HG02610 (cell line): ENCODE results near the gene NKX6-2.
"Not testable (repeated sequence)": the region's sequence is repeated elsewhere in the genome, so short reads cannot be mapped to it uniquely, and the experiment has no call there.

Source experiments
- ATAC-seq: cut with Tn5 transposase; IDR thresholded peaks from one replicate; pipeline ENCODE4 v1.9.1; 2021; ENCODE audit warnings: mild to moderate bottlenecking, moderate library complexity; ENCODE audit not compliant: unreplicated experiment

Gene NKX6-2

DNA sequence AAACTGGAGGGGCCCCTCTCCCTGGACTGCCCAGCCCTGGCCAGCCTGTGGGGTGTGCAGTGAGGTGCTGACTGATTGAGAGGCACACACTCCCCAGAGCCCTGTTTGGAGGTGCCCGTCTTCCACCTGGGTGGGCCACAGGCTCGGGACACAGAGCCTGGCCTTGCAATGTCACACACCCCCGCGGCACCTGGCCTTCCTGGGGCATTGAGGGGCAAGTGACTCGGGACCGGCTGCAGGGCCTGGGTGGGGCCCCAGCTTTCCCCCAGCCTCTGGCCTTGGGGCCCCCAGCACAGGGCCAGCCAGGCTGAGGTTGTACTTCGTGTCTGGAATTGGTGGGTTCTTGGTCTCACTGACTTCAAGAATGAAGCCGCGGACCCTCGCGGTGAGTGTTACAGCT, 13.9 kb upstream of the NKX6-2 start:
- no peak for ATAC-seq

DNA sequence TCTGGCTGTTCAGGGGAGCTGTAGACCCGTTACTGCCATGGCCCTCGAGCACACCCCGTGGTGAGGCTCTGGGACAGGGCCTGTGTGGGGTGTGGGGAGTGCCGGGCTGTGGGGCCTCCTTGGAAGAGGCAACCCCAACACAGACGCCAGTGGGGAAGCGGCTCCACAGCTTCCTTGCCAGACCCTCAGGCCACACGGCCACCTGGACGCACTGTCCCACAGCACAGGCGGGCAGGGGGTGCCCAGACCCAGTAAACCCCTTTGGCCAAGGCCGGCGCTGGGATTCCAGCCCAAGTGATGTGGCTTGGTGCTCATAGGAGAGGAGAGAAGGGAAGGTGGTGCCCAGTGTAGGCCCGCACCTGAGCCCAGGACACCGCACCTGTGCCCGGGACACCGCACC, 12.9 kb upstream of the NKX6-2 start:
- ATAC-seq: no peak

DNA sequence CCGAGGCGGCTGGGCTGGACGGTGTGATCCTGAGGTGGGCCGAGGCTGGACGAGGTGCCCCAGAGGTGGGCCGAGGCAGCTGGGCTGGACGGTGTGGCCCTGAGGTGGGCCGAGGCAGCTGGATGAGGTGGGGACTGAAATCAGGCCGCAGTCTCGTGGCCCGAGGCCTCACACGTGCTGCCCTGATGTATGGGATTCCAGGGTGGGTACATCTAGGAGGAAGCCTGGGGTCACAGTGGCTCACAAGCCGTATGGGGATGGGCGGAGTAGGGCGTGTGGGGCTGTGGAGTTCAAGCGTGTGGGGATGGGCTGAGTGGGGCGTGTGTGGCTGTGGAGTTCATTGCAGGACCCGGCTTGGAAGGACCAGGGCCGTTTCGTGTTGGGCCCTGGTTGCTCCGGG, 12.5 kb upstream of the NKX6-2 start:
- ATAC-seq: no peak

DNA sequence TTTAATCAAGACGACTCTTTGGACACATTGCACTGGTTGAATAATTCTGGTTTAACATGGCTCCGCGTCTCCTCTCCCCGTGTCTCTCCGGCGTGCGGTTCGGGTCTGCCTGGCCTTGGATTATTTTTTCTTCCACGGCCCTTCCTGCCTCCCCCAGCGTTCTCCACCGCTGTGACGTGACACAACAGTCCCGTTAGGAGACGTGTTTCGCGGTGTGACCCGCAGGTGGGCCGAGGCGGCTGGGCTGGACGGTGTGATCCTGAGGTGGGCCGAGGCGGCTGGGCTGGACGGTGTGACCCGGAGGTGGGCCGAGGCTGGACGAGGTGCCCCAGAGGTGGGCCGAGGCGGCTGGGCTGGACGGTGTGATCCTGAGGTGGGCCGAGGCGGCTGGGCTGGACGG, 12.0 kb upstream of the NKX6-2 start:
- not testable (repeated sequence) for ATAC-seq

DNA sequence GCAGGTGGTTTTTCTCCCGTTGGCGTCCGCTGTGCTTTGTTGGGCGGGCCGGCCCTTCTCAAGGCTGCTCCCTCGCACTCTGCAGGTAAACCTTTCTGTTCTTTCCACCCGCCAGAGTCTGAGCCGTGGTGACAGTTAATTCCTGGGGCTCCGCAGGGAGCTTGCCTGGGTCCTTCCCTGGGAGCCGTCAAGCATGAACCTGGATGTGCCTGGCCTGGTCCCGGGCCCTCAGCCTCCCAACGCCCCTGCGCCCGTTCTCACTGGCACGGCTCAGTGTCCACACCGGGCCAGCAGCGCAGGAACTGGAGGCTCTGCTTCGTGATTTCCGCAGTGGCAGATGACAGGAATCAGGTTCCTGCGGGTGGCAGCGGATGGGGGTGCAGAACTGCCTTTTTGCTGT, 10.9 kb upstream of the NKX6-2 start:
- no peak for ATAC-seq

DNA sequence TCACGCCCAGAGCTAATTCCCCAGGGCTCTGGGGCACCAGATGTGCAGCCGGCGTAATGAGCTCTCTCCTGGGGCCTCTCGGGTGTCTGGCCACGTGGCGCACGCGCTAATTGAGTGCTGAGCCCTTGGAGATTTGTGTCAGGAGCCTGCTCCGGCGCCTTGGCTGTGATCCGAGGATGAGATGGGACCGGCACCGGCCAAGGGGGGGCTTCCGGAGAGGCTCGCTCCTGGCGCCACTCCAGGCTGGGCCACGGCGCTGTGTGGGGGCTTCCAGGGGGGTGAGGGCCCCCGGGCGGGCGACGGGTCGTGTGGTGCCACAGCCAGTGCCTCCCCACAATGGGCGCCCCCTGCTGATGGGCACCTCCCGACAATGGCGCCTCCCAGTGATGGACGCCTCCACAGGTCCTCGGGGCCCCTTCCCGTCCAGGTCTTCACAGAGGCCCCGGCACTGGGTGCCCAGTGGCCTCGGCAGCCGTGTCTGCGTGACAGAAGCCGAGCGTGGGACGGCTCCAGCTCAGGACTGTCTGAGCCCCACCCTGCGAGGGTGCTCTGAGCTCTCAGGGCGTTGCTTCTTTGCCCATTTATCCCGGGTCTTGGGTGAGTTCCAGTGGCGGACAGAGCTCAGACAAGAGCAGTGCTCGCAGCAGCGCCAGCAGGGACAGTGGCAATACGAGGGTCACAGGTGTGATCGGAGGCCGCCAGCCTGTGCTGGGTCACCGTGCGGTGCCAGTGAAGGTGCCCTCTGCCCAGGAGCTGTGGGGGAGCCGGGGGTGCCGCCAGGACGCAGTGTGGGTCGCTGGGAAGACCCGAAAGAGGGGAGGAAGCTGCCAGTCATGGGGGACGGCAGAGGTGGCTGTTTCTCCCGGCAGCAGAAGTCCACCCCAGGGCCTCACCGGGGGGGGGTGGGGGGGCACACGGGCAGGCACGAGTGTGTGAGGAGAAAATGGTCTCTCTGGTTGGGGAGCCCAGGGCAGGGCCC, 8.2 kb upstream of the NKX6-2 start:
- ATAC-seq: no peak

DNA sequence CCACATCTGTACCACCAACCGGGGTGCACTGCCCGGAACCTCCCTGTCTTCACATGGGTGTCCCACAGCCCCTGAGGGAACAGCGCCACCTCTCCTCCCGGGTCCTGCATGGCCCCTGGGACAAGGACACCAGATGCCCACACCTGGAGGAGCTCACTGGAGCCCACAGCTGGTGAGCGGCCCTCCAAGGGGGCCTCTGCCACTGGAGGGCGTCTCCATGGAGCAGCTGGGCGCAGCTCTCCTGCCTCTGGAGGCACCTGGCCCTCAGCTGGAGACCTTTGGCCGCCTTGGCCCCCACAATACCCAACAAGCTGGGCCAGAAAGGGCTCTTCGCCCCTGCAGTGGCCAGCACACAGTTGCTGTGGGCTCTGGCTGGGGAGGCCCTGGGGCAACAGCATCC, 7.3 kb upstream of the NKX6-2 start:
- no peak for ATAC-seq

DNA sequence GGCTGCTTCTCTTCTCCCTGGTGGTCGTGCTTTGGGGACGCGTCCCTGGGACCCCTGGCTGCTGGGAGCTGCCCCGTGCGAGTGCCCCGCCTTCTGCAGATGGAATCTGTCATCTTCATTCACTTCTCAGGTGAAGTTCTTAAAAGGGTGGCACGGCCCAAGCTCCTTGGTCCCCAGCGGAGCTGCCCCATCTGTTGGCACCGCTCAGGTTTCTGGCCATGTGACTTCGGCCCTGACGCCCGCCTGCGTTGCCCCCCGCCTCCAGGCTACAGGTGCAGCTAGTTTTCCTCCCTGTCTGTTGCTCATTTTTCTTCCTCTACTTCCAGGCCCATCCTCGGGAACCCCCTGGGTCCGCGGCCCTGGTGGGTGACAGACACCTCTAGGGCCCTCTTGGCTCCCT, 6.8 kb upstream of the NKX6-2 start:
- ATAC-seq: no peak

DNA sequence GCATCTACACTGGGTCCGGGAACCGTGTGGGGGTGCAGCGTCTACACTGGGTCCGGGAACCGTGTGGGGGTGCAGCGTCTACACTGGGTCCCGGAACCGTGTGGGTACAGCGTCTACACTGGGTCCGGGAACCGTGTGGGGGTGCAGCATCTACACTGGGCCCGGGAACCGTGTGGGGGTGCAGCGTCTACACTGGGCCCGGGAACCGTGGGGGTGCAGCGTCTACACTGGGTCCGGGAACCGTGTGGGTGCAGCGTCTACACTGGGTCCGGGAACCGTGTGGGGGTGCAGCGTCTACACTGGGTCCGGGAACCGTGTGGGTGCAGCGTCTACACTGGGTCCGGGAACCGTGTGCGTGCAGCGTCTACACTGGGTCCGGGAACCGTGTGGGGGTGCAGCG, 6.2 kb upstream of the NKX6-2 start:
- ATAC-seq: not testable (repeated sequence)

DNA sequence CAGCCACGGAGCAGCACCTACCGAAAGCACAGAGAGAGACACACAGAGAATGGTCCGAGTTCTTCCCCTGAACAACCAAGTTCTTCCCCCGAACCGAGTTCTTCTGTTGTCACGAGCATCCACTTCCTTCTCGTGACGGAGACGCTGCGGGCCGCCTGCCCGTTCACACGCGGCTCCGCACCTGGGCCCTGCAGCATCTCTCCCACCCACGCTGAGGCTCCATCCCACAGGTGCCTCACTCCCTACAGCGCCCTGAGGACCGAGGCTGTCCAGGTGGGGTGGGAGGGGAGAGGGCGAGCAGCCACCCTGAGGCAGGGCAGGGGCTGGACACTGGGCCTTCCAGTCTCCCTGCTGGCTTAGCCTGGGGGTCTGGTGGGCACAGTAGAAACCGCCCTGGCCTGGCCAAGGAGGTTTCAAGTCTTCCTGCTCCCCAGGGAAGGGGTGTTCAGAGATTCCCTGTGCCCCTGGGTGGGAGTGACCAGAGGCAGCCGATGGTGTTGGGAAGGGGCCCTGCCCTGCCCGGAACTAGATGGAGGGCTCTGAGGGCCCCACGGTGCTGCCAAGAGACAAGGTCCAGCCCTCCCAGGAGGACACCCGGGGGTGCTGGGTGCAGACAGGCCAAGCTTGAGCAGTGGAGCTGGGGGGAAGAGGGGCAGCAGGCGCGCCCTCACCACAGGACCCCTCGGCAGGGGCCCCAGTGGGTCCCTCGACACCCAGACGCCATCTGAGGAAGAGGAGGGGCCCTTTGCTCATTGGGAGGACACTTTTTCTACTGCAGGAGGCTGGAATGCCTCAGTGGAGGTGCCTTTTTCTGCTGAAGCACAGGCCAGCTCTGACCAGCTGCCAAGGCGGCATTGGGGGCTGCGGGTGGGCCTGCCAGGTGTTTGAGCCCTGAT, 5.2 kb upstream of the NKX6-2 start:
- ATAC-seq: no peak

DNA sequence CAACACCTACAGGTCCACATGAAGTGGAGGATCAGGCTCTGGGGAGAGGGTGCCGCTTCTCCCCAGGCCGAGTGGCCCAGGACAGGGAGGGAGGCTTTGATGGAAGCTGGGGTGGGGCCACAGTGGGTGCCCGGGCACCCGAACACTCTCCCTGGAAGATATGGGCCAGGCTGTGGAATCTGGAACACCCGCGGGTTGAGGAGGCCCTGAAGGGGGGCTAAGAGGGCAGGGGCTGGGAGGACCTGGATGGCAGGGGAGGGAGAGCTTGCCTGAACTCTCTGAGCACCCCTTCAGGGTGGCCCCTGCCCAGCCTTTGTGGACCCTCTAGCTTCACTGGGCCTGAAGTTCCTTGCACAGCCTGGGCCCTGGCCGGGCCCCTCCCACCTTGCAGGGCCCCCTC, 4.5 kb upstream of the NKX6-2 start:
- ATAC-seq: no peak

DNA sequence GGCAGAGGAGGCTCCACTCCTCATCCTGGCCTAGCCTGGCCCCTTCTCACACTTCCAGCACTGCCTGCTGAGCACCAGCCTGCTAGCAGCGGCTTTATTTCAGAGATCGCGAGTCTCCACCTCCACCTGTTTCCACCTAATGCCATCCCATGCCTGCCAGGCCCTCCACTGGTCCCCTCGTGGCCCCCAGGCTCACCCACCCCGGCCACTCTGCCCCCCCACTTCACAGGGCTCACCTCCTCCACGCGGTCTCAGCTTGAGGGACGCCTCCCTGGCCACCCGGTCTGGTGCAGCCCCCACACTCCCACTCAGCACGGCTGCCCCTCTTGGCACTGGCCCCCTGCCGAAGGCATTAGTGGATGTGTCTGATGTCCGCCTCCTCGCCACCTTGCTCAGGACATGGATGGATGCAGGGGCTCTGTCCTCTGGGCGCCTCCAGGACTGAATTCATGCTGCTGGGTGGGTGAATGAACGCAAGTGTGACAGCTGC, 3.8 kb upstream of the NKX6-2 start:
- no peak for ATAC-seq

DNA sequence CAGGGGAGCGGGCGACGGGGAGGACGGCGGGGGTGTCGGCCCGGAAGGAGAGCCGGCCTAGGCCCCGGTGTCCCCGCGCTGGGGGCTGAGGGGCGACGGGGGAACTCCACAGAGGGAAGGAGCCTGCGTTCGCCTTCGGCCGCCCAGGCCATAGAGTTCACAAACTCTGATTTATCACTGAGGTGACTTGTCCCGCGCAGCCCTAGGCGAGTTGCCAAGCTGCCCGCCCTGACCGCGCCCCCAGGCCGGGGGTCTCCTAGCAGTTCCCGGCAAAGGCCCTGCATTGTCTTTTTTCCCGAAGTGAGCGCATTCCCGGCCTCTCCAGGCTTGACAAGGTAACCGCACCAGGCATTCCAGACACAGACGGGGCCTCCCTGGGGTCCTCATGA, 2.9 kb upstream of the NKX6-2 start:
- ATAC-seq: no peak

DNA sequence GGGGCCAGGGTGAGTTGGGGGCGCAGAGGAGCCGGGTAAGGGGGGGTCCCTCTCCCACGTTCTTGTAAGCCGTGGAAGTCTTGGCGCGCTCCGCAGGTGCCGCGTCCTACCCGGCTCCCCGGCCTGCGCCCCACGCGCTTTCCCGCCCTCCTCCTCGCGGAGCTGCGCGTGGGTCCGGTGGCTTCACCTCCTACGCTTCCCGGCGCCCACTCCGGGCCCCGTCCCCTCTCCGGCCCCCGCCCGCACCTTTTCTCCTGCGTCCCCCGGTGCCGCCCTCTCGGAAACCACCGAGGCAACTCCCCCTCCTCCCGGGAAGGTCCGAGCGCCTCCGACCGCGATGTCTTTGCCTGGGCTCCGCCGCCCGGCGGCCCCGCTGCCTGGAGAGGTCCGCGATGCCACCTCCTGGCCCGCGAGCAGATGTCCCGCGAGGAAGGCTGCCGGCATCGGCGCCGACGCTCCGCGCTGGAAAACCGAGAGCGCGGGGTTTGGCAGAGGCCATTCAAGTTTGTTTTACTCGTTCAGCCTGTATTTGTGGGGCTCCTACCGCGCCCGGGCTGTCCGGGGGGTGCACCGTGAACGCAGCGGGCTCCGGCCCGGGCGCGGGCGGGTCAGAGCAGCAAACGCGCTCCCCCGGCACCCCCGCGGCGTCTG, 2.4 kb upstream of the NKX6-2 start:
- no peak for ATAC-seq

DNA sequence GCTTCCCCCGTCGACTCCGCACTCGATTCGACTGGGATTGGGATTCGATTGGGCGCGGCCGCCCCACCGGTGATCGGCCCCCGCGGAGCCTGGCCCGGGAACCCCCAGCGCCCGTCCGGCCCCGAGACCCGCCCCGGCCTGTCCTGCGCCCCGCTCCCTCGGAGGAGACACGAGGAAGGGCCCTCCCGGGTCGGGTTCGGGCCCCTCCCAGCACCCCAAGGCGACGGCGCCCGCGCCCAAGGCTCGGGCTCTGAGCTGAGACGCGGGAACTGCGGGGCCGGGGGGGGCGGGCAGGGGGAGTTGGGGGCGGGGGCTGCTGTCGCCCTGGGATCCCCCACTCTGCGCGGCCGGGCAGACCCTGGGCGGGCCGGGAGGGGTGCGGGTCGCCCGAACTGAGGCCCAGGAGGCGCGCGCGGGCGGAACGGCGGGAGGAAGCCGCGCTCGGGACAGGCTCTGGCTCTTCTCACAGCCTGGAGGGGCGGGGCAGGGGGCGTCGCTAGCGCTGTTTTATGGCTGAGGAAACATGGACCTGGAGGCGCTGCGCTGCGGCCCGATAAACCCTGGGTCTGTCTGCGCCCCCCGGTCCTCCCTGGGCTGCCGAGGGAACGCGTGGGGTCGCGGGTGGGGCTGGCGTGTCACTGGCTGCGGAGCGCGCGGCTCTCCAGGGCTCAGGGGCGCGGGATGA, 1.7 kb upstream of the NKX6-2 start:
- ATAC-seq: no peak

DNA sequence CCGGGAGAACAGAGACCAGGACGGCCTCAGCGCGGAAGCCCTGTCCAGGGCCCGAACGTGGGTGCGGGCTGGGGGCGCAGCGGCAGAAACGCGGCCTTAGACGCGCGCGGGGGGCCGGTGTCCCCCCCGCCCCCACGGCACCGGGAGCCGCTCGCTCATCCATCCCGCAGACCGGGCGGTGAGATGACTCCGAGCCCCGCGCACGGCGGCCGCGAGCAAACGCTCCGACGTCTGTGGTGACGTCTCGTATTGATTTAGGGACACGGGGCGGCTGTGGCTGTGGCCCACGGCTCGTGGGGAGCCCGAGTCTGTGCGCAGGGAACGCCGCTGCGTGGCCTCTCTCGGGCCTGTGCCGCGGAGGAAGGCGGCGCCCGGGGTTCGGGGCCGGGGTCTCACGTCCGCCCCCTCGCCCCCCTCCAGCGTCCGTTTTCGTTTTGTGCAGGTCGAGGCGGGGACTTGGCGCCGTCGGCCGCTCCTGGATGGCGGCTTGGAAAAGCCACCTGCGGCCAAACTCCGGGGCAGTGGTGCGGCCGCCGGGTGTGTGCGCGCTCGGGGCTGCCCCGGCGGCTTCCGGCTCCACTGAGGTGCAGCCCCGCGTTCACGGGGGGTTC, 1.0 kb upstream of the NKX6-2 start:
- no peak for ATAC-seq

DNA sequence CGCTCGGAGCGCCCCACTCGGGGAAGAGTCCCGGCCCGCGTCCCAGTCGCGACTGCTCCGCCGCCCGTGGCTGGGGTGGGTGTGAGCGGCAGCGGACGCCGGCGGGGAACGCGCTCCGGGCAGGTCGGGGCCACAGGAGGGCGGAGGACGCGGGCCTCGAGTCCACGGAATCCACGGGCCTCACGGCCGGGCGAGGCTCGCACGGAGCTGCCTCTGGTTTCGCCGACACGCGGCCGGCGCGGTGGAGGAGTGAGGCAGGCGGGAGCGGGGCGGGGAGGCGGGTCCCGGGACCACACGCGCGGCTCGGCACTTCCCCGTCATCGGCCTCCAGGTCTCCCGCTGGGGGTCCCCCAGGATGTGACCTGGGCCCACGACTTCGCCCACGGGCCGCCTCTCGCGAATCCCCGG, 533 bp upstream of the NKX6-2 start:
- no peak for ATAC-seq

DNA sequence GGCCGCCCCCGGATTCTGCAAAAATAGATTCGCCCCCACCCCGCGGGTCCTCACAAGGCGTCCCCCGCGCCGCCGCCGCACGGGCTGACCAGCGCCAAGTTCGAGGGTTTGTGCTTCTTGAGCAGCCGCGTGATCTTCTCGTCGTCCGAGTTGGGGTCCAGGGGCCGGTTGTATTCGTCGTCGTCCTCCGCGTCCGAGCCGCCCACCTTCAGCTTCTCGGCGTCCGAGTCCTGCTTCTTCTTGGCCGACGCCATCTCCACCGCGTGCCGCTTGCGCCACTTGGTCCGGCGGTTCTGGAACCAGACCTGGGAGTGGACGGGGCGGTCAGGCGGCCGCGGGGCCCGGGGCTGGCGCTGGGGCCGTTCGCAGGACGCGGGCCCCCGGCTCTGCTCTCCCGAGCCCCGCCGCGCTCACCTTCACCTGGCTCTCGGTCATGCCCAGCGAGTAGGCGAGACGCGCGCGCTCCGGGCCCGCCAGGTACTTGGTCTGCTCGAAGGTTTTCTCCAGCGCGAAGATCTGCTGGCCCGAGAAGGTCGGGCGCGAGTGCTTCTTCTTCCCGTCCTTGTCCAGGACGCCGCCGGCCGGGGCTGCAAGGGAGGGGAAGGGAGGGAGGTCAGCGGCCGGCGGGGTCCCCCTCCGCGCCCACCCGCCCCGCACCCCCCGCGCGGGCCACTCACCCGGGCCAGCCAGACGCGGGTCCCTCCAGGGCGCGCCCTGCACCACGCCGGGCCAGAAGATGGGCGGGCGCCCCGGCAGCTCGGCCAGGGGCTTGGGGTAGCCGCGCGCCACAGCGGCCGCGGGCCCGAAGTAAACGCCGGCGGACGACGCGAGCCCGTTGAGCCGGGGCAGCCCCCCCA, 853 bp downstream of the NKX6-2 start:
- no peak for ATAC-seq
